ENCODE results near the gene TSPAN10. TPM values are rescaled to one million over a fixed set of nuclear protein-coding genes. Genes with fewer than 3 reads are reported as not detected.

TSPAN10 gene
- total RNA-seq, 1 donor, result 4.5 TPM

DNA sequence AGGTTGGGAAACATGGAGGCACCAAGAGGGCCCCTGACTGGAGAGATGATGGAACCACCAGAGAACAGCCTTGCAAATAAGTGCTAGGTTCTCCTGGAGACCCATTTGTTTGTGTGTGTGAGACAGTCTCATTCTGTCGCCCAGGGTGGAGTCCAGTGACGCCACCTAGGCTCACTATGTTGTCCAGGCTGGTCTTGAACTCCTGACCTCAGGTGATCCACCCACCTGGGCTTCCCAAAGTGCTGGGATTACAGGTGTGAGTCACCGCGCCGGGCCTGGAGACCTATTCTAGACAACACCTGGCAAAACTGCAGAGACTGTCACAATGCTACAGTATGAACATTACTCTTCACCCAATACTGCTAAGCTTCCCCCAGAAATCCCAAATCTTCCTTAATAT lies 1.6 kb upstream of the TSPAN10 start:
- H3K4me3 ChIP-seq (ENCODE audit: low read depth, low read length), result peak overlapping the region; percentile 91
- no peak for DNase-seq (ENCODE audit: low read depth)
- TF ChIP-seq, protein P1, sequence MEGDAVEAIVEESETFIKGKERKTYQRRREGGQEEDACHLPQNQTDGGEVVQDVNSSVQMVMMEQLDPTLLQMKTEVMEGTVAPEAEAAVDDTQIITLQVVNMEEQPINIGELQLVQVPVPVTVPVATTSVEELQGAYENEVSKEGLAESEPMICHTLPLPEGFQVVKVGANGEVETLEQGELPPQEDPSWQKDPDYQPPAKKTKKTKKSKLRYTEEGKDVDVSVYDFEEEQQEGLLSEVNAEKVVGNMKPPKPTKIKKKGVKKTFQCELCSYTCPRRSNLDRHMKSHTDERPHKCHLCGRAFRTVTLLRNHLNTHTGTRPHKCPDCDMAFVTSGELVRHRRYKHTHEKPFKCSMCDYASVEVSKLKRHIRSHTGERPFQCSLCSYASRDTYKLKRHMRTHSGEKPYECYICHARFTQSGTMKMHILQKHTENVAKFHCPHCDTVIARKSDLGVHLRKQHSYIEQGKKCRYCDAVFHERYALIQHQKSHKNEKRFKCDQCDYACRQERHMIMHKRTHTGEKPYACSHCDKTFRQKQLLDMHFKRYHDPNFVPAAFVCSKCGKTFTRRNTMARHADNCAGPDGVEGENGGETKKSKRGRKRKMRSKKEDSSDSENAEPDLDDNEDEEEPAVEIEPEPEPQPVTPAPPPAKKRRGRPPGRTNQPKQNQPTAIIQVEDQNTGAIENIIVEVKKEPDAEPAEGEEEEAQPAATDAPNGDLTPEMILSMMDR (IDR thresholded peaks at IDR 0.05; ENCODE audit: insufficient read depth, low read length), result no peak

DNA sequence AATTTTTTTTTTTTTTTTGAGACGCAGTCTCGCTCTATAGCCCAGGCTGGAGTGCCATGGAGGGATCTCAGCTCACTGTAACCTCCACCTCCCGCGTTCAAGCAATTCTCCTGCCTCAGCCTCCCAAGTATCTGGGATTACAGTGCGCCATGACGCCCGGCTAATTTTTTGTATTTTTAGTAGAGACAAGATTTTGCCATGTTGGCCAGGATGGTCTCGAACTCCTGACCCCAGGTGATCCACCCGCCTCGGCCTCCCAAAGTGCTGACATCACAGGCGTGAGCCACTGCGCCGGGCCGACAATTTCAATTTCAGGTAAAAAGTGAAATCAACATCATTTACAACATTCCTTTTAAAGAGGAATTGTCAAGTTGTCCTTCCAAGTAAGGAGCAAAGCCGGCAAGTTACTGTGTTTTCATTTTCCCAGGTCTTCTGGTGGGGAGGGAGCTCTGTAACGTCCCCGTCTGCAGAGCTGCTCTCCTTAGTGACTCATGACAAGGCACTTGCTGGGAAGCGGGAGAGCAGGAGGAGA lies 957 bp upstream of the TSPAN10 start:
- H3K4me3 ChIP-seq (ENCODE audit: low read depth, low read length), result peak overlapping the region; percentile 91
- DNase-seq (ENCODE audit: low read depth), result no peak
- TF ChIP-seq, protein P1 (IDR thresholded peaks at IDR 0.05; ENCODE audit: insufficient read depth, low read length), result no peak

DNA sequence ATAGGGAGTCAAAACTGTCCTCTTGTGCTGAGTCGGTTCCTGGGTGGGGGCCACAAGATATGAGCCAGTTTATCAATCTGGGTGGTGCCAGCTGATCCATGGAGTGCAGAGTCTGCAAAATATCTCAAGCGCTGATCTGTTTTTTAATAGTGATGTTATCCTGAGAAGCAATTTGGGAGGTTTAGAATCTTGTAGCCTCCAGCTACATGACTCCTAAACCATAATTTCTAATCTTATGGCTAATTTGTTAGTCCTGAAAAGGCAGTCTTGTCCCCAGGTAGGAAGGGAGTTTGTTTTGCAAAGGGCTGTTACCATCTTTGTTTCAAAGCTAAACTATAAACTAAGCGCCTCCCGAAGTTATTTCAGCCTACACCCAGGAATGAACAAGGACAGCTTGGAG lies 1.7 kb downstream of the TSPAN10 start:
- DNase-seq (ENCODE audit: low read depth), result no peak
- TF ChIP-seq, protein P1 (IDR thresholded peaks at IDR 0.05; ENCODE audit: insufficient read depth, low read length), result no peak
- H3K4me3 ChIP-seq (ENCODE audit: low read depth, low read length), result no peak overlapping the region

DNA sequence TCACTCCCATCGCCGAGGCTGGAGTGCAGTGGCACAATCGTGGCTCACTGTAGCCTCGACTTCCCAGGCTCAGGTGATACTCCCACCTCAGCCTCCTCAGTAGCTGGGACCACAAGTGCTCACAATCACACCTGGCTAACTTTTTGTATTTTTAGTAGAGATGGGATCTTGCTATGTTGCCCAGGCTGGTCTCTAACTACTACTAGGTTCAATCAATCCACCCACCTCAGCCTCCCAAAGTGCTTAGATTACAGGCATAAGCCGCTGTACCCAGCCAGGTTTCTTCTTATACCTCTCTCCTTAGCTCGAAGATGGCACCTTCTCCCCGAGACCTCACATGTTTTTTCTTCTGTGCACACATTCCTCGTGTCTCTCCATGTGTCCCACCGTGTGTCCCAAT lies 3.0 kb downstream of the TSPAN10 start:
- no peak overlapping the region for H3K4me3 ChIP-seq (ENCODE audit: low read depth, low read length)
- TF ChIP-seq, protein P1 (IDR thresholded peaks at IDR 0.05; ENCODE audit: insufficient read depth, low read length), result no peak
- no peak for DNase-seq (ENCODE audit: low read depth)

DNA sequence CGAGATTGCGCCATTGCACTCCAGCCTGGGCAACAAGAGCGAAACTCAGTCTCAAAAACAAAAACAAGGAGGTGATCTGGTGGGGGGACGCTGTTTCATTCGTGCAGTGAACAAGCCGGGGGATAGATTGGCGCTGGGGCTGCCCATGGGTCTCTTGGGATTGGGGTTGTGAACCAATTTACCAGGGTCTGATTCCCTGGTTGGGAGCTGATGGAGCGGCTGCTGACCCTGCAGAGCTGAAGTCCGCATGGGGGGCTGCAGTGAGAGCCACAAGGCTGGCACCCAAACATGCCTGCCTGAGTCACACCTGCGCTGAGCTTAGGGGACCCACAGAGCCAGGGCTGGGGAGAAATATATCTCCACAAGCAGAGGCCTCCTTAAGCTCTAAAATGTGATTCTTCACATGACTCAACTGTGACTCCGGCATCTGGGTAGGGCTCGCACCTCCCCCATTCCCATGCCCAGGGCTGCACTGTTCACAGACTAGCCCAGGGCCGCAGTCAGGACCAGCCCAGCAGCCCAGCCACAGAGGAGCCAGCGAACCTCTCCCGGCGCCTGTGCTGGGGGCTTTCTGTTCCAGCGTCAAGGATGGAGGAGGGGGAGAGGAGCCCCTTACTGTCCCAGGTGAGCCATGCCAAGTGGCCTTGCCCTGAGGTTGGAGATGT lies 5.0 kb downstream of the TSPAN10 start:
- TF ChIP-seq, protein P1 (IDR thresholded peaks at IDR 0.05; ENCODE audit: insufficient read depth, low read length), result no peak
- H3K4me3 ChIP-seq (ENCODE audit: low read depth, low read length), result no peak overlapping the region
- DNase-seq (ENCODE audit: low read depth), result peak; percentile 49

DNA sequence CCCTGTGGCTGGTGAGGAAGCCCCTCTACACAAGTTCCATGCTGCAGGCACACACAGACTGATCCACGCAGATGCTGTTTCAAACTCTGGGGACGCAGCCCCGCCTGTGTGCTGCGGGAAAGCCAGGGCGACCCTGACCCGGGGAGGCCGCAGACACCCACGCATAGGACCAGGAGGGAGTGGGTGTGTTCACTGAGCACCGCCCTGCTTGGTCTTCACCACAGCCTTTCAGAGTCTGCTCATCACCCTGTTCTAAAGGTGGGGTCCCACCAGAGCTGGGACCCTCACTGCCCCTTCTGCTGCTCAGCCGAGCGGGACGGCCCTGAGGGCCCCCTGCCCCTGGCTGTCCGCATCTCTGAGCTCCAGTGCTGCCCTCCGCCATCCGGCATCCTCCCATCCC lies 7.5 kb downstream of the TSPAN10 start:
- TF ChIP-seq, protein P1 (IDR thresholded peaks at IDR 0.05; ENCODE audit: insufficient read depth, low read length), result no peak
- DNase-seq (ENCODE audit: low read depth), result no peak
- no peak overlapping the region for H3K4me3 ChIP-seq (ENCODE audit: low read depth, low read length)
